HG02798 (cell line): ENCODE data around the gene SMR3A.

ENCODE experiments used
- ATAC-seq: cut with Tn5 transposase; IDR thresholded peaks from one replicate; pipeline ENCODE4 v1.9.1; 2021; ENCODE audit warnings: mild to moderate bottlenecking; ENCODE audit not compliant: unreplicated experiment, poor library complexity

The SMR3A gene

GRCh38 chr4:70360460-70360859 is at the start of gene SMR3A:
Gene SMR3A, plus strand, starts transcription at chr4:70360760. Its CDS starts 1,356 bp downstream, at chr4:70362116.
- no peak for ATAC-seq

- no peak for ATAC-seq
These were observed 46.8 kb upstream of the SMR3A start for GRCh38 chr4:70313736-70314135.

GRCh38 chr4:70315928-70316327 is 44.6 kb upstream of the SMR3A start:
- peak; percentile 82 for ATAC-seq

- no peak for ATAC-seq
These were observed 34.5 kb upstream of the SMR3A start for GRCh38 chr4:70326052-70326451.

GRCh38 chr4:70334681-70335080 is 25.9 kb upstream of the SMR3A start, which contains the start of gene CABS1:
Gene CABS1, plus strand, starts transcription at chr4:70334981. Its CDS starts 59 bp downstream, at chr4:70335040.
- ATAC-seq = no peak

- no peak for ATAC-seq
These were observed 24.5 kb upstream of the SMR3A start for GRCh38 chr4:70336043-70336442.

GRCh38 chr4:70337886-70338420 is 22.6 kb upstream of the SMR3A start:
- no peak for ATAC-seq

- no peak for ATAC-seq
These were observed 4.4 kb upstream of the SMR3A start for GRCh38 chr4:70356185-70356584.

- ATAC-seq = no peak
These were observed 1.4 kb upstream of the SMR3A start for GRCh38 chr4:70359115-70359661.

- no peak for ATAC-seq
These were observed 3.4 kb downstream of the SMR3A start for GRCh38 chr4:70364002-70364401.

GRCh38 chr4:70365479-70365878 is 4.9 kb downstream of the SMR3A start:
- no peak for ATAC-seq

GRCh38 chr4:70367813-70368212 is 7.3 kb downstream of the SMR3A start:
- ATAC-seq = no peak

GRCh38 chr4:70371987-70372386 is 11.4 kb downstream of the SMR3A start:
- ATAC-seq = no peak

- no peak for ATAC-seq
These were observed 12.2 kb downstream of the SMR3A start for GRCh38 chr4:70372760-70373159.

- no peak for ATAC-seq
These were observed 20.0 kb downstream of the SMR3A start for GRCh38 chr4:70380578-70380977.

- ATAC-seq = no peak
These were observed 22.2 kb downstream of the SMR3A start, which contains the start of gene SMR3B for GRCh38 chr4:70382691-70383181. Gene SMR3B, plus strand, starts transcription at chr4:70383131. Its CDS starts 1,380 bp downstream, at chr4:70384511.

- peak; percentile 67 for ATAC-seq
These were observed 31.7 kb downstream of the SMR3A start for GRCh38 chr4:70392057-70392776.

GRCh38 chr4:70397580-70397979 is 37.0 kb downstream of the SMR3A start, which contains the start of gene OPRPN:
Gene OPRPN, plus strand, starts transcription at chr4:70397940. Its CDS starts 1,346 bp downstream, at chr4:70399286.
- ATAC-seq = no peak

GRCh38 chr4:70399319-70399718 is 38.8 kb downstream of the SMR3A start:
- ATAC-seq = peak; percentile 41

- peak; percentile 60 for ATAC-seq
These were observed 42.2 kb downstream of the SMR3A start for GRCh38 chr4:70402762-70403161.

- no peak for ATAC-seq
These were observed 45.2 kb downstream of the SMR3A start for GRCh38 chr4:70405765-70406164.
